Loucy (cell line): Measurements from ENCODE around the gene PFDN1.

Experiments used
- H2AFZ ChIP-seq: fragments of 200-600 bp; sonication (generic); 2 replicates; pipeline ENCODE4 v1.6.0; 2016; ENCODE audit warnings: antibody characterized with exemption, mild to moderate bottlenecking, low read length, moderate library complexity
- H3F3A ChIP-seq: fragments of 200-600 bp; 2 replicates; pipeline ENCODE4 v1.6.0; 2016; ENCODE audit warnings: antibody characterized with exemption, low read depth, mild to moderate bottlenecking
- H3K27me3 ChIP-seq: fragments of 200-600 bp; sonication (generic); 2 replicates; pipeline ENCODE4 v1.6.1; 2014; ENCODE audit warnings: low read length, mild to moderate bottlenecking; ENCODE audit not compliant: insufficient read depth, poor library complexity, severe bottlenecking
- H3K36me3 ChIP-seq: fragments of 200-600 bp; sonication (generic); 2 replicates; pipeline ENCODE4 v1.6.1; 2016; ENCODE audit warnings: low read length; ENCODE audit not compliant: insufficient read depth
- H3K4me1 ChIP-seq: fragments of 200-600 bp; sonication (generic); 2 replicates; pipeline ENCODE4 v1.5.1; 2014; ENCODE audit warnings: low read length, mild to moderate bottlenecking; ENCODE audit not compliant: insufficient read depth, poor library complexity, severe bottlenecking
- H3K4me2 ChIP-seq: fragments of 200-600 bp; sonication (generic); 2 replicates; pipeline ENCODE4 v1.6.0; 2014; ENCODE audit warnings: antibody characterized with exemption, low read length, low read depth, mild to moderate bottlenecking; ENCODE audit not compliant: poor library complexity, severe bottlenecking
- H3K4me3 ChIP-seq: fragments of 200-600 bp; sonication (generic); 2 replicates; pipeline ENCODE4 v1.5.1; 2014; ENCODE audit warnings: low read length, mild to moderate bottlenecking, mixed read lengths; ENCODE audit not compliant: poor library complexity, severe bottlenecking
- H3K79me2 ChIP-seq: fragments of 200-600 bp; sonication (generic); 2 replicates; pipeline ENCODE4 v1.6.1; 2014; ENCODE audit warnings: low read length; ENCODE audit not compliant: insufficient read depth
- H3K9ac ChIP-seq: fragments of 200-600 bp; sonication (generic); 2 replicates; pipeline ENCODE4 v1.6.0; 2014; ENCODE audit warnings: mild to moderate bottlenecking, low read depth, low read length, moderate library complexity; ENCODE audit not compliant: poor library complexity, severe bottlenecking
- H3K9me2 ChIP-seq: fragments of 200-600 bp; sonication (generic); replicated peaks from 2 replicates; pipeline ENCODE4 v1.6.1; 2016; ENCODE audit warnings: low read depth, low read length, mixed read lengths
- H3K9me3 ChIP-seq: fragments of 200-600 bp; sonication (generic); 2 replicates; pipeline ENCODE4 v1.6.1; 2014; ENCODE audit warnings: mild to moderate bottlenecking, antibody characterized with exemption, low read length, low read depth; ENCODE audit not compliant: insufficient read depth
- H4K20me1 ChIP-seq: fragments of 200-600 bp; sonication (generic); 2 replicates; pipeline ENCODE4 v1.6.0; 2014; ENCODE audit warnings: antibody characterized with exemption, low read length, mild to moderate bottlenecking; ENCODE audit not compliant: insufficient read depth, poor library complexity, severe bottlenecking
- CTCF ChIP-seq: fragments of 200-600 bp; sonication (generic); conservative IDR thresholded peaks from 2 replicates; pipeline ENCODE4 v1.5.1; 2014; ENCODE audit warnings: mild to moderate bottlenecking, antibody characterized with exemption, low read length
- EZH2phosphoT487 ChIP-seq: fragments of 200-600 bp; IDR thresholded peaks from 2 replicates; pipeline ENCODE4 v1.6.1; 2018; ENCODE audit warnings: antibody characterized with exemption, mild to moderate bottlenecking, moderate library complexity, borderline replicate concordance

PFDN1 gene

GRCh38 chr5:140309706-140310249 lies 6.9 kb upstream of the PFDN1 start:
- TF ChIP-seq CTCF: no peak
- TF ChIP-seq EZH2phosphoT487: no peak
- H3F3A ChIP-seq: no peaks in the 10 kb centered on the region
- no peak overlapping the region for H3K4me2 ChIP-seq
- H2AFZ ChIP-seq: no peak overlapping the region
- H3K9me3 ChIP-seq: no peaks in the 10 kb centered on the region
- H3K4me1 ChIP-seq: peaks cover 13% of the 10 kb centered on the region
- no peaks in the 10 kb centered on the region for H3K9me2 ChIP-seq
- no peaks in the 10 kb centered on the region for H3K79me2 ChIP-seq
- H3K36me3 ChIP-seq: no peaks in the 10 kb centered on the region
- no peaks in the 10 kb centered on the region for H3K27me3 ChIP-seq
- no peaks in the 10 kb centered on the region for H4K20me1 ChIP-seq
- H3K9ac ChIP-seq: no peak overlapping the region
- no peak overlapping the region for H3K4me3 ChIP-seq

DNA sequence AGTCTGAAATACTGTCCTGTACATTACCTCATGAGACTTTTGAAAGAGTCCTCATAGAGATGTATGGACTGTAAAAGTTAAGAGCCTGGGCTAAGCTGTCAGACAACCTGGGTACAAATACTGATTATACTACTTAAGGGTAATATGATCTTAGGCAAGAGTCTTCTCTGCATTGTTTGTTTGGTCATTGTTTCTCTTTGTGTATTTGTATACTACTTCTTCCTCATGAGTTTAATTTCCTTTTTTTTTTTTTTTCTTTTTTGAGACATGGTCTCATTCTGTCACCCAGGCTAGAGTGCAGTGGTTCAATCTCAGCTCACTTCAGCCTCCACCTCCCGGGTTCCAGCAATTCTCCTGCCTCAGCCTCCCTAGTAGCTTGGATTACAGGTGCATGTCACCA lies 2.6 kb upstream of the PFDN1 start:
- TF ChIP-seq CTCF (no peak), EZH2phosphoT487 (no peak)
- Histone ChIP-seq H3K79me2 (peaks cover 24% of the 10 kb centered on the region), H4K20me1 (peaks cover 9% of the 10 kb centered on the region), H3K4me3 (no peak overlapping the region), H3K9me2 (no peaks in the 10 kb centered on the region), H2AFZ (no peak overlapping the region), H3K36me3 (no peaks in the 10 kb centered on the region), H3K4me2 (no peak overlapping the region), H3K27me3 (no peaks in the 10 kb centered on the region), H3K4me1 (peaks cover 19% of the 10 kb centered on the region), H3K9me3 (no peaks in the 10 kb centered on the region), H3F3A (no peaks in the 10 kb centered on the region), H3K9ac (no peak overlapping the region)

- Histone ChIP-seq H3K9me2 (no peaks in the 10 kb centered on the region), H3F3A (no peaks in the 10 kb centered on the region), H3K4me3 (no peak overlapping the region), H3K79me2 (peaks cover 30% of the 10 kb centered on the region), H3K4me1 (peaks cover 19% of the 10 kb centered on the region), H3K9me3 (no peaks in the 10 kb centered on the region), H4K20me1 (peaks cover 9% of the 10 kb centered on the region), H3K9ac (no peak overlapping the region), H3K4me2 (peak overlapping the region; percentile 69), H3K36me3 (no peaks in the 10 kb centered on the region), H2AFZ (no peak overlapping the region), H3K27me3 (no peaks in the 10 kb centered on the region)
- no peak for TF ChIP-seq EZH2phosphoT487
- no peak for TF ChIP-seq CTCF
Observed at GRCh38 chr5:140303966-140304365, 1.1 kb upstream of the PFDN1 start.
